Hepatocyte (in vitro differentiated cells): ENCODE data around the gene AKAP6. TPM values are rescaled to one million over a fixed set of nuclear protein-coding genes. Genes with fewer than 3 reads are reported as not detected.
A peak's percentile ranks its signal among the peaks of the same experiment; 100 is the strongest.

Experiments
- DNase-seq: peaks from one replicate; pipeline ENCODE4 v3.0.0-alpha.2; 2016; ENCODE audit warnings: low spot score
- H2AFZ ChIP-seq: fragments of 200-600 bp; sonication (generic); 2 replicates; pipeline ENCODE4 v1.6.0; 2016; ENCODE audit warnings: antibody characterized with exemption, mild to moderate bottlenecking
- H3K27ac ChIP-seq: fragments of 200-600 bp; sonication (generic); 2 replicates; pipeline ENCODE4 v1.5.1; 2016; ENCODE audit warnings: mild to moderate bottlenecking
- H3K27me3 ChIP-seq: fragments of 200-600 bp; sonication (generic); 2 replicates; pipeline ENCODE4 v1.6.1; 2016
- H3K36me3 ChIP-seq: fragments of 200-600 bp; sonication (generic); replicated peaks from 2 replicates; pipeline ENCODE4 v1.5.1; 2016; ENCODE audit warnings: low read depth; ENCODE audit not compliant: insufficient read depth
- H3K4me1 ChIP-seq: fragments of 200-600 bp; sonication (generic); 2 replicates; pipeline ENCODE4 v1.5.1; 2016; ENCODE audit warnings: mild to moderate bottlenecking, moderate library complexity; ENCODE audit not compliant: insufficient read depth
- H3K4me2 ChIP-seq: fragments of 200-600 bp; sonication (generic); 2 replicates; pipeline ENCODE4 v1.6.0; 2016
- H3K4me3 ChIP-seq: fragments of 200-600 bp; sonication (generic); 2 replicates; pipeline ENCODE4 v1.5.1; 2016; ENCODE audit warnings: mild to moderate bottlenecking
- H3K79me2 ChIP-seq: fragments of 200-600 bp; sonication (generic); 2 replicates; pipeline ENCODE4 v1.6.0; 2017; ENCODE audit warnings: mild to moderate bottlenecking
- H3K9me2 ChIP-seq: fragments of 200-600 bp; sonication (generic); replicated peaks from 2 replicates; pipeline ENCODE4 v1.6.0; 2017; ENCODE audit warnings: mild to moderate bottlenecking; ENCODE audit not compliant: insufficient read depth
- H3K9me3 ChIP-seq: fragments of 200-600 bp; sonication (generic); 2 replicates; pipeline ENCODE4 v1.5.1; 2016; ENCODE audit warnings: low read depth, mild to moderate bottlenecking
- H4K20me1 ChIP-seq: fragments of 200-600 bp; sonication (generic); 2 replicates; pipeline ENCODE4 v1.6.0; 2016; ENCODE audit warnings: mild to moderate bottlenecking; ENCODE audit not compliant: insufficient read depth, poor library complexity, severe bottlenecking
- CTCF ChIP-seq: fragments of 200-600 bp; sonication (generic); IDR thresholded peaks from 2 replicates; pipeline ENCODE4 v1.5.1; 2016; ENCODE audit warnings: antibody characterized with exemption, mild to moderate bottlenecking; ENCODE audit not compliant: poor library complexity
- EZH2 ChIP-seq: fragments of 200-600 bp; sonication (generic); IDR thresholded peaks from 2 replicates; pipeline ENCODE4 v1.6.1; 2016; ENCODE audit warnings: antibody characterized with exemption, mild to moderate bottlenecking, borderline replicate concordance
- EZH2phosphoT487 ChIP-seq: fragments of 200-600 bp; sonication (generic); IDR thresholded peaks from one replicate; pipeline ENCODE4 v1.6.1; 2018; ENCODE audit warnings: antibody characterized with exemption, mild to moderate bottlenecking, low read depth, moderate library complexity; ENCODE audit not compliant: unreplicated experiment, severe bottlenecking
- WGBS: methylation state at CpG from one replicate; pipeline ENCODE4 v1.1.6; 2016; ENCODE audit warnings: low lambda C conversion rate; ENCODE audit errors: missing lambda C conversion rate; 5-methylcytosine and 5-hydroxymethylcytosine counted together
- polyA plus RNA-seq: library from polyadenylated mRNA; unstranded; fragments of >200 nt; fragmentation: Nextera tagmentation; extraction: Ambion mirVana; gene quantifications from 2 replicates; pipeline ENCODE4 v1.2.1, GENCODE V29; 2016
- total RNA-seq: library from RNA; depleted of rRNA; stranded (reverse); fragments of >200 nt; gene quantifications from 2 replicates; pipeline ENCODE4 v1.2.3, GENCODE V29; 2014

Gene AKAP6
- total and polyA plus RNA-seq, 2 experiments from 2014 or later, result 1.1 to 2.1 TPM

- Histone ChIP-seq H2AFZ (no peak overlapping the region), H3K9me2 (no peaks in the 10 kb centered on the region), H3K4me3 (no peak overlapping the region), H3K9me3 (no peaks in the 10 kb centered on the region), H3K4me2 (no peak overlapping the region), H3K4me1 (no peaks in the 10 kb centered on the region), H3K79me2 (no peaks in the 10 kb centered on the region), H3K27me3 (no peaks in the 10 kb centered on the region), H4K20me1 (no peaks in the 10 kb centered on the region), H3K36me3 (no peaks in the 10 kb centered on the region), H3K27ac (no peak overlapping the region)
- DNase-seq, result no peak
- TF ChIP-seq EZH2phosphoT487, result no peak
- no peak for TF ChIP-seq CTCF
- TF ChIP-seq EZH2, result no peak
- WGBS, result 53% methylated on average over 2 of the region's 2 CpGs
These were observed 13.7 kb downstream of the AKAP6 start for GRCh38 chr14:32342847-32343194.

- Histone ChIP-seq H4K20me1 (no peaks in the 10 kb centered on the region), H3K4me2 (no peak overlapping the region), H3K79me2 (no peaks in the 10 kb centered on the region), H3K27me3 (no peaks in the 10 kb centered on the region), H3K36me3 (no peaks in the 10 kb centered on the region), H3K9me3 (no peaks in the 10 kb centered on the region), H2AFZ (no peak overlapping the region), H3K27ac (no peak overlapping the region), H3K9me2 (no peaks in the 10 kb centered on the region), H3K4me3 (no peak overlapping the region), H3K4me1 (no peaks in the 10 kb centered on the region)
- WGBS, result 98% methylated on average over 2 of the region's 2 CpGs
- TF ChIP-seq EZH2phosphoT487 (no peak), CTCF (no peak), EZH2 (no peak)
- no peak for DNase-seq
These were observed 14.9 kb downstream of the AKAP6 start for GRCh38 chr14:32343926-32344430.

GRCh38 chr14:32345311-32345791, 16.3 kb downstream of the AKAP6 start:
- Histone ChIP-seq H3K4me3 (no peak overlapping the region), H3K79me2 (no peaks in the 10 kb centered on the region), H3K36me3 (no peaks in the 10 kb centered on the region), H3K4me1 (no peaks in the 10 kb centered on the region), H3K4me2 (no peak overlapping the region), H3K27ac (no peak overlapping the region), H2AFZ (no peak overlapping the region), H3K27me3 (no peaks in the 10 kb centered on the region), H3K9me2 (no peaks in the 10 kb centered on the region), H3K9me3 (no peaks in the 10 kb centered on the region), H4K20me1 (no peaks in the 10 kb centered on the region)
- WGBS, result 77% methylated on average over 1 of the region's 1 CpG
- peak; percentile 35 for DNase-seq
- TF ChIP-seq EZH2 (no peak), EZH2phosphoT487 (no peak), CTCF (no peak)
